Muscle layer of colon (tissue), 2 donors: ENCODE results near the gene PARP4.
A peak's percentile ranks its signal among the peaks of the same experiment; 100 is the strongest.
"Not testable (repeated sequence)": the region's sequence is repeated elsewhere in the genome, so short reads cannot be mapped to it uniquely, and the experiment has no call there.

Experiments used
- H3K27ac ChIP-seq: one replicate; pipeline ENCODE4 v1.7.0; 2013; ENCODE audit warnings: low read depth, mild to moderate bottlenecking, low read length, moderate library complexity
- H3K27me3 ChIP-seq, 2 donors: one replicate each; pipeline ENCODE4 v1.7.0; 2013; ENCODE audit warnings: low read length in 2 of 2, mild to moderate bottlenecking in 2 of 2; ENCODE audit not compliant: insufficient read depth in 2 of 2, control insufficient read depth in 1 of 2
- H3K36me3 ChIP-seq: one replicate; pipeline ENCODE4 v1.7.0; 2013; ENCODE audit warnings: mild to moderate bottlenecking, low read length; ENCODE audit not compliant: insufficient read depth
- H3K4me1 ChIP-seq: one replicate; pipeline ENCODE4 v1.7.0; 2013; ENCODE audit warnings: mild to moderate bottlenecking, low read length; ENCODE audit not compliant: insufficient read depth
- H3K4me3 ChIP-seq, 2 donors: one replicate each; pipeline ENCODE4 v1.7.0; 2013; ENCODE audit warnings: low read length in 2 of 2, low read depth in 1 of 2, mild to moderate bottlenecking in 1 of 2, moderate library complexity in 1 of 2
- H3K9ac ChIP-seq: one replicate; pipeline ENCODE4 v1.7.0; 2013; ENCODE audit warnings: low read length
- H3K9me3 ChIP-seq: one replicate; pipeline ENCODE4 v1.7.0; 2013; ENCODE audit warnings: mild to moderate bottlenecking, low read length
- donor health status: abdominal sarcoma.
- donor health status: Adenocarcinoma of cecum.

PARP4 gene

DNA sequence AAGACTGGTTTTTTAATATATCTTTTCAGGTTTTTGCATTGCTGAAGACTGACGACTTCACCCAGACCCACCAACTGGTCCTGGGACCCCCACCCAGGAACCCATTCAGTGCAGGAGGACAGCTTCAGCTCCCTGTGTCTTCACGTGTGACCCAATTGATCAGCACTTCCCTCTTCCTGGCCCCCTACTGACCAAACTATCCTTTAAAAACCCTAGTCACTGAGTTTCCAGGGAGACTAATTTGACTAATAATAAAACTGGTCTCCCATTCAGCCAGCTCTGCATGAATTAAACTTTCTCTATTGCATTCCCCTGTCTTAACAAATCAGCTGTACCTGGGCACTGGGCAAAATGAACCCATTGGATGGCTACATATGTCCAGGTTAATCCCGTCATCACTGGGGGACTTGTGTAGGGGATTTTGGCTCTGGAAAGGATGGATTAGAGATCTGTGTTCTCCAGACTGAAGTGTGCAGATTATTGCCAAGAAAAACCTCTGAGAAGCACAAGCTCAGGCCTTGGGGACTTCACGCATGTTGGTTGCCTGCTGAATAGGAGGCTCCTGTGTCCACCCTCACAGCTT, 16.3 kb upstream of the PARP4 start:
- H3K9me3 ChIP-seq: no peaks in the 10 kb centered on the region
- H3K27ac ChIP-seq: no peak overlapping the region
- no peak overlapping the region for H3K4me3 ChIP-seq
- H3K4me1 ChIP-seq: no peaks in the 10 kb centered on the region
- no peak overlapping the region for H3K9ac ChIP-seq
- no peaks in the 10 kb centered on the region for H3K27me3 ChIP-seq
- no peaks in the 10 kb centered on the region for H3K36me3 ChIP-seq

DNA sequence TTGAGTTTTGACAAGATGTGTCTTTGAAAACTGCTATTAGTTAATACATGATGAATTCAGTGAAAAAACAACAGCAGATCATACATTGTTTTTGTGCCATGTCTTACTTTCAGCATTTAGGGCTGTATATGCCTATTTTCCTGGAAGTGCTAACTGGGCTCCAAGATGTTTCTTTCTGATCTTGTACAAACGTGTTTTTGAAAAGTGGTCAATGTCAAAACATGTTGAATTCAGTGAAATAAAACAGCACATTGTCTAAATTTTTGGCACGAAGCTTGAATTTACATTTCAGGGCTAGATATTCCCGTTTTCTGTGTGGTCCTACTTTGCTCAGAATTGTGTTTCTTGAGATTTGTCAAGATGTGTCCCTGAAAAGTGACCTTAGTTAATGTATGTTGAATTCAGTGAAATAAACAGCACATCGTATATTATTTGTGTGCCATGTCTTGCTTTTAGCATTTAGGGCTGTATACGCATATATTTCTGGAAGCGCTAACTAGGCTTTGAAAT, 14.7 kb upstream of the PARP4 start:
- Histone ChIP-seq H3K9ac (no peak overlapping the region), H3K4me3 (no peak overlapping the region), H3K9me3 (no peaks in the 10 kb centered on the region), H3K27ac (no peak overlapping the region), H3K27me3 (no peaks in the 10 kb centered on the region), H3K4me1 (no peaks in the 10 kb centered on the region), H3K36me3 (no peaks in the 10 kb centered on the region)

DNA sequence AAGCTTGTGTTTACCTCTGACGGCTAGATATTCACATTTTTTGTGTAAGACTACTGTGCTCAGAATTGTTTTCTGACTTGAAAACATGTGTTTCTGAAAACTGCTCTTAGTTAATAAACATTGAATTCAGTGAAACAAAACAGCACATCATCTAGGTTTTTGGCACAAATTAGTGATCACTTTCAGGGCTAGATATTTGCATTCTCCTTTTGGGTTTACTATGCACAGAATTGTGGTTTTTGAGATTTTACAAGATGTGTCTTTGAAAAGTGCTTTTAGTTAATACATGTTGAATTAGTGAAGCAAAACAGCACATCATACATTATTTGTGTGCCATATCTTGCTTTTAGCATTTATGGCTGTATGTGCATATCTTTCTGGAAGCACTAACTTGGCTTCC, 8.2 kb upstream of the PARP4 start:
- Histone ChIP-seq H3K27ac (no peak overlapping the region), H3K36me3 (no peaks in the 10 kb centered on the region), H3K9me3 (no peaks in the 10 kb centered on the region), H3K4me1 (no peaks in the 10 kb centered on the region), H3K4me3 (no peak overlapping the region), H3K27me3 (no peaks in the 10 kb centered on the region), H3K9ac (no peak overlapping the region)

DNA sequence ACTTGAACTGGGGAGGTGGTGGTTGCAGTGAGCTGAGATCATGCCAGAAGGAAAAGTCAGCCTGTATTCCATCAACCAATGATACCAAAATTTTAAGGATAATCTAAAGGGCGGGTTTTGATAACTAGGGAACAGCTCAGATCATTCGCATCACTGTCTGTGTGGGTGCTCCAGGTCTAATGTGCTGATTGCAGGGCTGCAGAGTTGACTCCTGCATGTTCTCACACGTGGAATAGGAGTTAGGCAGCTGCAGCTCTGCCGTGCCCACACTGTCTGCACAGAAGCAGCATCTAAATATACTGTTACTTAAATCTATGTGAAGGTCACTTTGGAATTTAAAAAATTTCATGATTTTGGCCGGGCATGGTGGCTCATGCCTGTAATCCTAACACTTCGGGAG, 4.3 kb upstream of the PARP4 start:
- H3K9ac ChIP-seq: no peak overlapping the region
- no peak overlapping the region for H3K4me3 ChIP-seq
- H3K4me1 ChIP-seq: no peaks in the 10 kb centered on the region
- no peaks in the 10 kb centered on the region for H3K27me3 ChIP-seq
- no peaks in the 10 kb centered on the region for H3K9me3 ChIP-seq
- no peak overlapping the region for H3K27ac ChIP-seq
- no peaks in the 10 kb centered on the region for H3K36me3 ChIP-seq

DNA sequence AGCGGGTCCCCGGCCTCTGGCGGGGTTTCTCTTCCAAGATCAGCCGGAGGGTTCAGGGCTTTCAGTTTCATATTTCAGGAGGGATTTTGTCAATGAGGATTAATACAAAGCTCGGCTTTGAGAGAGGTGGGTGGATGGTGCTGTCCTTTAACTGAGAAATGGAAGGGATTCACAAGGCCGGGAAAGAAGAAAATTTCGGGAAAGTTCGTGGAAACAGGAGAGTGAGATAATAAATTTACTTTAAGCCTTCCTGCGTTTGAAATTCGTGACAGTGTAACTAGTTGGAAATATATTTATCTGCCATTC, 283 bp upstream of the PARP4 start:
- H3K36me3 ChIP-seq: no peaks in the 10 kb centered on the region
- H3K9me3 ChIP-seq: no peaks in the 10 kb centered on the region
- H3K4me1 ChIP-seq: peaks cover 13% of the 10 kb centered on the region
- H3K27me3 ChIP-seq: no peaks in the 10 kb centered on the region
- H3K9ac ChIP-seq: peak overlapping the region; percentile 83
- peak overlapping the region; percentile 57 to 87 for H3K4me3 ChIP-seq
- peak overlapping the region; percentile 77 for H3K27ac ChIP-seq

DNA sequence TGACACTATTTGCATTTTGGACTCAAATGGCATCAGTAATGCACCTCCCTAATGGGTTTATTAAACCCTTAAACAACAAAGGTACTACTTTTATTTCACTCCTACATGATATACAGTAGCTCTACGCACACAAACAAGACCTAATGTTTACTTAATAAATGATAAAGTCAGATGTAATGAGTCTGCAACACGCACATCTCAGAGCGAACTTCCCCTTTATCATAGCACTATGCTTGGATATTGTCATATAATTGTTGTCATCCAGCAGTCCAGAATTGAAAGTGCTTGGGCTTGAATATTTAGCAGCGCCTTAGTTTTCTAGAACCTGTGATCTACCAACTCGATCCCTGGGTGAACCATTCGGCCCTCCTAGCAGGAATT, 772 bp downstream of the PARP4 start:
- Histone ChIP-seq H3K4me3 (peak overlapping the region; percentile 57 to 87), H3K9me3 (no peaks in the 10 kb centered on the region), H3K27ac (peak overlapping the region; percentile 77), H3K27me3 (no peaks in the 10 kb centered on the region), H3K9ac (peak overlapping the region; percentile 83), H3K4me1 (peaks cover 13% of the 10 kb centered on the region), H3K36me3 (no peaks in the 10 kb centered on the region)

DNA sequence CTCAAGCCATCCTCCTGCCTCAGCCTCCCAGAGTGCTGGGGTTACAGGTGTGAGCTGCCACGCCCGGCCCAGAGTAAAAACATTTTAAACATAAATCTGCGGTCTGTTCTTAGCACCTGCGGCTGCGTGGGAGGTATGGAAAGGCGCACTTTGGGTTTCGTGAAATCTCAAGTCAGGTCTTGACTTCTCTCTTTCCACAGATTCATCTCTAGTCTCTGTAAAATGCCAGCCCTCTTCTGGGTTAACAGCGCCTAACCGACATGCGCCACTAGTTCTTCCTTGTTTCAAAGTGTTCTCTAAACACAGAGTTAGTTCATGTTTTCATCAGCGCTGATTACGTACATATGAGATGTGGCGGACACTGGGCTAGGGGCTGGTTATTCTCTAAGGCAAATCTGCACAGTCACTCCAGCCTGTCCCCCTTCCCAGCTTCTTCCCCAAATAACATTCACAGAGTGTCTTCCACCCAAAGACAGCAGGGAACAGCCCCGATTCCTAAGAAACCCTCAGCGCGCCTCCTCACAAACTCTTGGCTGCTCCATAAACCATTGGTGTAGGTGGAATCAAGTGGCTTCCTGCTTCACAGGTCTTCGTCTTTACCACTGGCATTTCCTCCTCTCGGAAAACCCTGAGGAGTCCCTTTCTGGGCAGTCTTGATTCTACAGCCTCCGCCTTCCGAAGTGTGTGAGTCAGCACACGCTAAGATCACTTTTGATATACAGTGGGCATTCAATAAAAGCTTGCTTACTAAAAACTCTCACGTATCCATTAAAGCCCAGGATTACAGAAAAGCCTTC, 1.4 kb downstream of the PARP4 start:
- H3K36me3 ChIP-seq: no peaks in the 10 kb centered on the region
- no peaks in the 10 kb centered on the region for H3K9me3 ChIP-seq
- peak overlapping the region; percentile 77 for H3K27ac ChIP-seq
- no peaks in the 10 kb centered on the region for H3K27me3 ChIP-seq
- peak overlapping the region; percentile 57 to 87 for H3K4me3 ChIP-seq
- H3K4me1 ChIP-seq: peaks cover 13% of the 10 kb centered on the region
- peak overlapping the region; percentile 83 for H3K9ac ChIP-seq

DNA sequence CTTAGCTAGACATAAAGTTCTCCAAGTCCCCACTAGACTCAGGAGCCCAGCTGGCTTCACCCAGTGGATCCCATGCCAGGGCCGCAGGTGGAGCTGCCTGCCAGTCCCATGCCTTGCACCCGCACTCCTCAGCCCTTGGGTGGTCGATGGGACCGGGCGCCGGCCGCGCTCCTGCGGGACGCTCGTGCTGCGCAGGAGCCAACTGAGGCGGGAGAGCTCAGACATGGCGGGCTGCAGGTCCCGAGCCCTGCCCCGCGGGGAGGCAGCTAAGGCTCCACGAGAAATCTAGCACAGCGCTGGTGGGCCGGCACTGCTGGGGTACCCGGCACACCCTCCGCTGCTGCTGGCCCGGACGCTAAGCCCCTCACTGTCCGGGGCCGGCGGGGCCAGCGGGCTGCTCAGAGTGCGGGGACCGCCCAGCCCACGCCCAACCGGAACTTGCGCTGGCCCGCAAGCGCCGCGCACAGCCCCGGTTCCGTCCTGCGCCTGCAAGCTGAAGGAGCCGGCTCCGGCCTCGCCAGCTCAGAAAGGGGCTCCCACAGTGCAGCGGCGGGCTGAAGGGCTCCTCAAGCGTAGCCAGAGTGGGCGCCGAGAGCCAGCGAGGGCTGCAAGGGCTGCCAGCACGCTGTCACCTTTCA, 5.8 kb downstream of the PARP4 start:
- H3K36me3 ChIP-seq: peaks cover 5% of the 10 kb centered on the region
- no peaks in the 10 kb centered on the region for H3K9me3 ChIP-seq
- H3K27ac ChIP-seq: no peak overlapping the region
- H3K4me1 ChIP-seq: peaks cover 12% of the 10 kb centered on the region
- H3K27me3 ChIP-seq: no peaks in the 10 kb centered on the region
- H3K4me3 ChIP-seq: no peak overlapping the region
- H3K9ac ChIP-seq: no peak overlapping the region

DNA sequence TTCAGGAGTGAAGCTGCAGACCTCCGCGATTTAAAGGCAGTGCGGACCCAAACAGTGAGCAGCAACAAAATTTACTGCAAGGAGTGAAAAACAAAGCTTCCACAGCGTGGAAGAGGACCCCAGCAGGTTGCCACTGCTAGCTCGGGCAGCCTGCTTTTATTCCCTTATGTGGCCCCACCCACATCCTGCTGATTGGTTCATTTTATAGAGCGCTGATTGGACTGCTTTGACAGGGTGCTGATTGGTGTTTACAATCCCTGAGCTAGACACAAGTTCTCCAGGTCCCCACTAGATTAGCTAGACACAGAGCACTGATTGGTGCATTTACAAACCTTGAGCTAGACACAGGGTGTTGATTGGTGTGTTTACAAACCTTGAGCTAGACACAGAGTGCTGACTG, 6.3 kb downstream of the PARP4 start:
- H3K27me3 ChIP-seq, H3K36me3 ChIP-seq, H3K9me3 ChIP-seq, H3K4me3 ChIP-seq, H3K27ac ChIP-seq, H3K9ac ChIP-seq, H3K4me1 ChIP-seq: not testable (repeated sequence)

DNA sequence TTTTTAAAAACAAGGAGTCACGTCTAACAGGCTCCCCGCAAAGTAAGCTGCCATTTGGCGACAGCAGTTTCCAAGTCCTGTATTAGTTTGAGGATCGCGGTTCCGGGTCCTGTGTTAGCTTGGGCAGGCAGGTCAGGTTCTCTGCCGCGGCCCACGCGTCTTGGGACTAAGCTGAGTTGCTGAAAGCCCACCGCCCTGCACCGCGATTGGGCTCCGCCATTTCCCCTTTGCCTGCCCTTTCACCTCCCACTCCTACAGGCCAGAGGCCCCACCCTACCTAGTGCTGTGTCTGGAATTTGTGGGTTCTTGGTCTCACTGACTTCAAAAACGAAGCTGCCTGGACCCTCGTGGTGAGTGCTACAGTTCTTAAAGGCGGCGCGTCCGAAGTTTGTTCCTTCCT, 6.8 kb downstream of the PARP4 start:
- Histone ChIP-seq H3K9ac (no peak overlapping the region), H3K4me3 (no peak overlapping the region), H3K9me3 (no peaks in the 10 kb centered on the region), H3K36me3 (peaks cover 5% of the 10 kb centered on the region), H3K27me3 (no peaks in the 10 kb centered on the region), H3K27ac (no peak overlapping the region), H3K4me1 (peaks cover 2% of the 10 kb centered on the region)

DNA sequence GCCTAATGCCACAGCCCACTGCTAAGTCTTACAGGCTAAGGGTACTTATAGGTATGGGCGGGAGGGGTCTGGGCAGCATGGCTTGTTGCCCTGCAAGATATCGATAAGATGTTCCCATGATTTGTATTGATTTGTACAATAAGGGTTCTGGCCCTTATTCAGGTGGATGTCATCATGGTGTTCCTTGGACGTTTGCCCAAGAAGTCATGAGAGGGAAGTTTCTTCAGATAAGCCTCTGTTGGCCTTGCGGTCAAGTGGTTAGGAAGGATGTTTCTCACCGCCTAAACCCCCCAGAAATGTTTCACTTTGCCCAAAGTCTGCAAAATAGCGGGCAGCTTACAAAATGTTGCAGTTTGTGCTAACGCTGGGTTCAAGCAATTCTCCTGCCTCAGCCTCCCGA, 7.3 kb downstream of the PARP4 start:
- no peak overlapping the region for H3K4me3 ChIP-seq
- no peaks in the 10 kb centered on the region for H3K9me3 ChIP-seq
- H3K4me1 ChIP-seq: no peaks in the 10 kb centered on the region
- H3K27me3 ChIP-seq: no peaks in the 10 kb centered on the region
- H3K36me3 ChIP-seq: peaks cover 5% of the 10 kb centered on the region
- no peak overlapping the region for H3K27ac ChIP-seq
- H3K9ac ChIP-seq: no peak overlapping the region

DNA sequence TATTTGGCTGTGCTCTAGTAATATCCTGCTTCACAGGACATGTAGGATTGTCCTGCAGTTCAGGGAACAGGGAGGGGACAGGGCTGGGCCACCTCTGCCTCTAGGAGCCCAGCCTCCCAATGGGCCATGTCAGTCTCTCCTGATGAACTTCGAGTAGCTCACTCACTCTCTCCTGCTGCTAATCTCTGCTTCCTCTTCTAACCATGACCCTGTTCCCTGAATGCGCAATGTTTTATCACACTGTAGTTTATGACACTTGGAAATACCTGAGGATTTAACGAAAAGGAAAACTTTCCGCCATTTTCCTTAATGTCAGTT, 9.2 kb downstream of the PARP4 start:
- no peak overlapping the region for H3K27ac ChIP-seq
- H3K36me3 ChIP-seq: peaks cover 5% of the 10 kb centered on the region
- no peak overlapping the region for H3K9ac ChIP-seq
- H3K27me3 ChIP-seq: no peaks in the 10 kb centered on the region
- H3K9me3 ChIP-seq: no peaks in the 10 kb centered on the region
- H3K4me1 ChIP-seq: no peaks in the 10 kb centered on the region
- H3K4me3 ChIP-seq: no peak overlapping the region
